HFFc6 (cell line): ENCODE data around the gene FOXQ1. TPM values are rescaled to one million over a fixed set of nuclear protein-coding genes. Genes with fewer than 3 reads are reported as not detected.
A peak's percentile ranks its signal among the peaks of the same experiment; 100 is the strongest.

Experiments
- DNase-seq: peaks from one replicate; pipeline ENCODE4 v3.0.0-alpha.2; 2018
- H3K27ac Mint-ChIP-seq: 2 replicates; pipeline ENCODE4 v1.8.0; 2020; ENCODE audit warnings: mild to moderate bottlenecking, mixed read lengths
- H3K27me3 Mint-ChIP-seq: 2 replicates; pipeline ENCODE4 v1.8.0; 2021; ENCODE audit warnings: mild to moderate bottlenecking, moderate library complexity, mixed read lengths; ENCODE audit not compliant: insufficient read depth
- H3K36me3 Mint-ChIP-seq: 2 replicates; pipeline ENCODE4 v1.8.0; 2021; ENCODE audit warnings: low read depth, mixed read lengths
- H3K4me1 Mint-ChIP-seq: 2 replicates; pipeline ENCODE4 v1.8.0; 2020; ENCODE audit warnings: low read depth, mixed read lengths
- H3K4me3 Mint-ChIP-seq: 2 replicates; pipeline ENCODE4 v1.8.0; 2020; ENCODE audit warnings: mild to moderate bottlenecking, moderate library complexity, mixed read lengths
- H3K9me3 Mint-ChIP-seq: 2 replicates; pipeline ENCODE4 v1.8.0; 2020; ENCODE audit warnings: mild to moderate bottlenecking, mixed read lengths
- total RNA-seq, 6 experiments: library from RNA; stranded (reverse); fragmentation: NEBNext Ultra II Directional; extraction: Animal tissue kit (Norgen Biotek cat#: 25700); gene quantifications; 2 replicates in 1 of 6; 3 replicates in 5 of 6; pipeline ENCODE4 v1.2.3, GENCODE V29; 2021
- TF ChIP-seq, protein P1 (sequence below): fragments of 200-600 bp; sonication (generic); IDR thresholded peaks from 2 replicates; pipeline ENCODE4 v1.5.0; 2021; ENCODE audit warnings: antibody characterized with exemption, mild to moderate bottlenecking

FOXQ1 gene
- total RNA-seq, 6 experiments from 2014 or later = 0.74 to 3.2 (median 2.7) TPM

DNA sequence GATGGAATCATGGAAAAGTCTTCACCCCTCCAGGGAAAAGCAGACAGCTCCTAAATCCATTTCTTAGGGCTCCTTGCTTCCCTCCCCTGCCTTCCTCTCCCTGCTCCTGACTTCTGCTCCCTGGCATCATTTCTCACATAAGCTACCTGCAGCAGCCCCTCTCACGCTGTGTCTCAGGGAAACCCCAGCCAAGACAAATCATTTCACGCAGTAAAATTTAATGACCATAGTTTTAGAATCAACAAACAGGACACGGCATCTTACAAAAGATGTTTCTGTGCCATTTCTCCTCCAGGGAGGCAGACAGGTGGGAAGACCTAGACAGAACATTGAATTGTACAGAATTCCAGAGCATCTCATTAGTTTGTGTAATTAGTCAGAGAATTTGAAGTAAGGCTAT lies 16.5 kb upstream of the FOXQ1 start:
- no peaks in the 10 kb centered on the region for H3K9me3 Mint-ChIP-seq
- no peaks in the 10 kb centered on the region for H3K27me3 Mint-ChIP-seq
- no peak overlapping the region for H3K4me3 Mint-ChIP-seq
- peaks cover 8% of the 10 kb centered on the region; the same call in 1 of the 2 replicates for H3K36me3 Mint-ChIP-seq
- TF ChIP-seq, protein P1, sequence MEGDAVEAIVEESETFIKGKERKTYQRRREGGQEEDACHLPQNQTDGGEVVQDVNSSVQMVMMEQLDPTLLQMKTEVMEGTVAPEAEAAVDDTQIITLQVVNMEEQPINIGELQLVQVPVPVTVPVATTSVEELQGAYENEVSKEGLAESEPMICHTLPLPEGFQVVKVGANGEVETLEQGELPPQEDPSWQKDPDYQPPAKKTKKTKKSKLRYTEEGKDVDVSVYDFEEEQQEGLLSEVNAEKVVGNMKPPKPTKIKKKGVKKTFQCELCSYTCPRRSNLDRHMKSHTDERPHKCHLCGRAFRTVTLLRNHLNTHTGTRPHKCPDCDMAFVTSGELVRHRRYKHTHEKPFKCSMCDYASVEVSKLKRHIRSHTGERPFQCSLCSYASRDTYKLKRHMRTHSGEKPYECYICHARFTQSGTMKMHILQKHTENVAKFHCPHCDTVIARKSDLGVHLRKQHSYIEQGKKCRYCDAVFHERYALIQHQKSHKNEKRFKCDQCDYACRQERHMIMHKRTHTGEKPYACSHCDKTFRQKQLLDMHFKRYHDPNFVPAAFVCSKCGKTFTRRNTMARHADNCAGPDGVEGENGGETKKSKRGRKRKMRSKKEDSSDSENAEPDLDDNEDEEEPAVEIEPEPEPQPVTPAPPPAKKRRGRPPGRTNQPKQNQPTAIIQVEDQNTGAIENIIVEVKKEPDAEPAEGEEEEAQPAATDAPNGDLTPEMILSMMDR = no peak
- no peak overlapping the region for H3K27ac Mint-ChIP-seq
- peaks cover 43% of the 10 kb centered on the region for H3K4me1 Mint-ChIP-seq
- no peak for DNase-seq

DNA sequence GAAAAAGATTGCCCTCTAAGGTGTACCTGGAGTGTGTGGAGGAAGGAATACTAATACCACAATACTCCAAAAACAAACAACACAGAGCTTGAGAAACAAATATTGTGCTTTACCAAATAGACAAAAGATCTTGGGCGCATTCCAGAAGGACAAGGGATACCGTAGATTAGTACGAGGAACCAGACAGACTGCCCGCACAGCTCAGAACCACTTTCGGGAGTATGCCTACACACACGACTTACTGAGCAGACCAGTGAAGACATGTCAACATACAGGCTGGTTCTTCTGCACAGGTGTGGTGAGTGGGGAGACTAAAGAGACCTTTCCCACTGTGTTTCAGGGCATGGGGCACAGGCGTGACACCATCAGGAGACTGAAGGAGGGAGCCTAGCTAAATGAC lies 15.8 kb upstream of the FOXQ1 start:
- Mint-ChIP-seq H3K9me3 (0 out of 2 replicates have a peak, but pooled peaks cover under 1% of the 10 kb centered on the region), H3K4me1 (peaks cover 43% of the 10 kb centered on the region), H3K36me3 (peaks cover 8% of the 10 kb centered on the region), H3K4me3 (peak overlapping the region; percentile 38; the same call in 1 of the 2 replicates), H3K27me3 (no peaks in the 10 kb centered on the region), H3K27ac (peak overlapping the region; percentile 75)
- no peak for DNase-seq
- TF ChIP-seq, protein P1 = no peak

DNA sequence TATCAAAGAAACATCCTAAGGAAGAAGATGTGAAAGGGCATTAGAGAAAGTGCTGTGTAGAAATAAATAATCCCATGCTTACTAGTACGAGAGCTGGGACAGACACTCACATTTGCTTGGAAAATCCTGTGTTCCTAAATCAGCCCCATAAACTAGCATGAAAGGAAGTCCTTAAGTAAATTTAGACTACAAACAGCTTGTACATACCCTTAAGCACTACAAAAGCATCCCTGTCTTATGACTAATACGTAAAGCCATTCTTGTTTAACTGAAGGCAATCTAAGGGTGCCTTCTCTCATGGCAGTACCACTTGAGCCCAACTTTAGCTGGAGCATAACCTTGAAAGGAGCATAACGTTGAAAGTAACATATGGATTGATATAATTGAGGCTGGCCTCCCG lies 15.4 kb upstream of the FOXQ1 start:
- H3K27me3 Mint-ChIP-seq = no peaks in the 10 kb centered on the region
- H3K27ac Mint-ChIP-seq = peak overlapping the region; percentile 75
- H3K36me3 Mint-ChIP-seq = peaks cover 13% of the 10 kb centered on the region
- peaks cover 43% of the 10 kb centered on the region for H3K4me1 Mint-ChIP-seq
- peak; percentile 67 for DNase-seq
- peak overlapping the region; percentile 38 for H3K4me3 Mint-ChIP-seq
- H3K9me3 Mint-ChIP-seq = peaks cover 6% of the 10 kb centered on the region
- TF ChIP-seq, protein P1 = no peak

DNA sequence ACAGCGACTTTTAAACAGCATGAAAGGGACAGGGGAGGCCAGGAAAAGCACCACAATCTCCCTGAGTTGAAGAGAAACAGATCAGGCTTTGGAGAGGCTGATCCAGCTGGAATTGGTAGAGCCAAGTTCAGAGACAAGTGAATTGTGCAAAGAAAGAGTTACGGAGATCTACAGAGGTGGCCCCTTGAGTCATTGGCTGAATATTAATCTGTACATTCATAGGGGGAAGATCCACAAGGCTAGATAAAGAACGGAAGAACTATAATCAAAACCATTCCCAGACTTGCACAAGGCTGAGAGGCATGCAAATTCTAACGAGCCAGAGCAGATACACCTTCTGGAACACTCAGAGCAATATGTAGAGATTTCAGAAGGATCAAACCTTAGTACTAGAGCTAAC lies 14.2 kb upstream of the FOXQ1 start:
- Mint-ChIP-seq H3K36me3 (peaks cover 23% of the 10 kb centered on the region), H3K27ac (peak overlapping the region; percentile 80), H3K27me3 (no peaks in the 10 kb centered on the region), H3K4me1 (peaks cover 43% of the 10 kb centered on the region), H3K9me3 (peaks cover 14% of the 10 kb centered on the region), H3K4me3 (peak overlapping the region; percentile 68)
- TF ChIP-seq, protein P1 = no peak
- peak; percentile 56 for DNase-seq

DNA sequence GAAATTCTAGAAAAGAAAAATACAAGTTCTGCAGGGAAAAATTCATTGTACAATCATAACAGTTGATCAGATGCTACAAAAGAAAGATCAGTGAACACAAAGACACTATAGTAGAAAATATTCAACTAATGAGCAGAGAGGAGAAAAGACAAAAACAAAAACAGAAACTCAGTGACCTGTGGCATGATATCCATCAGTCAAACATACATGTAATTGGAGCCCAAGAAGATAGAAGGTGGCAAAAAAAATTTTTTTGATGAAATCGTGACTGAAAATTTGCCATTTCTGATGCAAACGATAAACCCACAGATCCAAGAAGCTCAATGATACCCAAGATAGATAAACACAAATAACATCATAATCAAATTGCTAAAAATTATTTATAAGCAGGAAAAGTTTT lies 13.1 kb upstream of the FOXQ1 start:
- no peak for DNase-seq
- Mint-ChIP-seq H3K4me1 (peaks cover 43% of the 10 kb centered on the region), H3K27ac (no peak overlapping the region), H3K4me3 (no peak overlapping the region), H3K36me3 (peaks cover 18% of the 10 kb centered on the region), H3K27me3 (no peaks in the 10 kb centered on the region), H3K9me3 (peaks cover 14% of the 10 kb centered on the region)
- TF ChIP-seq, protein P1 = no peak

DNA sequence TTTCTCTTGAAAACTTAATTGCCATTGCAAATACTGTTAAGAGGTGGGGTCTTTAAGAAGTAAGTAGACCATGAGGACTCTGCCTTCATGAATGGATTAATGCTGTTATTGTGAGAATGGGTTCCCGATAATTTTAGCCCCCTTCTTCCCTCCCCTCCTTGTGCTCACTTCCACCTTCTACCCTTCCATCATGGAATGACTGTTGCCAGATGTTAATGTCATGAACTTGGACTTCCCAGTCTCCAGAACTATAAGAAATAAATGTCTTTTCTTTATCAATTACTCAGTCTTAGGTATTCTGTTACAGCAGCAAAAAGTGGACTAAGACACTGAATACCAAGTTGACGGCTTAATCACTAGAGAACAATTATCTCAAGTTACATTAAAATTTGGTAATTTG lies 5.8 kb upstream of the FOXQ1 start:
- Mint-ChIP-seq H3K4me1 (peaks cover 3% of the 10 kb centered on the region; the same call in 1 of the 2 replicates), H3K27ac (no peak overlapping the region), H3K9me3 (peaks cover 13% of the 10 kb centered on the region), H3K4me3 (no peak overlapping the region), H3K27me3 (peaks cover 6% of the 10 kb centered on the region), H3K36me3 (peaks cover 14% of the 10 kb centered on the region)
- no peak for DNase-seq
- TF ChIP-seq, protein P1 = no peak
